ENCODE results near the gene PEX16.

DNA sequence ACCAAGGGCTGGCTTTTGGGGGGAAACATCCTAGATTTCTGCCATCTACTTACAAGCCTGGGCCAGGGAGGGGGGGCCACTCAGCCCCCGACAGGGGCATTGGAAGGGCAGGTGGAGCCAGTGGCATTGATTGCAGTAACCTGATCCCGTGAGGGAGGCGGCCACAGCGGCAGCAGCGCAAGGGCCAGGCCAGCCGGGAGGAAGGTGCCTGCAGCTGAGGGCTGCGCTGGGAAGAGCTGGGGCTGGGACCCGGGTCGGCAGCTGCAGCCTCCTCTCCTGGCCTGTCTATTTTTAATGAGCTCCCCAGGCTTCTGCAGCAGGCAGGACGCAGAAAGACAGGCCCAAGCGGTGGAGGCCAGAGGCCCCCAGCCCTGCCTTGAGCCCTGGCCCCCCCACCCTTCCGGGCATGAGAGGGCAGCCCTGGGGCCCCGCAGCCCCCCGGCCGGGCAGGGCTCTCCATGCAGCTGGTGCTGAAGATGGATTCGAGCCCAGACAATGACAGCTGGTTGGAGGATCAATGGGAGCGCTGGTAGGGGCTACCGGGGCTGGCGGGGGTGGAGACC lies 21.2 kb downstream of the PEX16 start:
- TF ChIP-seq, protein P1, sequence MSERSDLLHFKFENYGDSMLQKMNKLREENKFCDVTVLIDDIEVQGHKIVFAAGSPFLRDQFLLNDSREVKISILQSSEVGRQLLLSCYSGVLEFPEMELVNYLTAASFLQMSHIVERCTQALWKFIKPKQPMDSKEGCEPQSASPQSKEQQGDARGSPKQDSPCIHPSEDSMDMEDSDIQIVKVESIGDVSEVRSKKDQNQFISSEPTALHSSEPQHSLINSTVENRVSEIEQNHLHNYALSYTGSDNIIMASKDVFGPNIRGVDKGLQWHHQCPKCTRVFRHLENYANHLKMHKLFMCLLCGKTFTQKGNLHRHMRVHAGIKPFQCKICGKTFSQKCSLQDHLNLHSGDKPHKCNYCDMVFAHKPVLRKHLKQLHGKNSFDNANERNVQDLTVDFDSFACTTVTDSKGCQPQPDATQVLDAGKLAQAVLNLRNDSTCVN (CRISPR knock-in tag; IDR thresholded peaks at IDR 0.05), result no peak
- TF ChIP-seq RAD51 (IDR thresholded peaks at IDR 0.05; ENCODE audit: borderline replicate concordance, low read depth) (no peak), CHD2 (IDR thresholded peaks at IDR 0.05; ENCODE audit: low read depth, low read length) (no peak), SMARCC2 (IDR thresholded peaks at IDR 0.05; ENCODE audit: low read depth) (no peak), TEAD4 (IDR thresholded peaks at IDR 0.05; ENCODE audit: low read length) (no peak), TEAD4 (CRISPR knock-in tag; IDR thresholded peaks at IDR 0.05; ENCODE audit: borderline replicate concordance) (no peak), HCFC1 (IDR thresholded peaks at IDR 0.05; ENCODE audit: low read depth, low read length) (no peak), ZFX (CRISPR knock-in tag; IDR thresholded peaks at IDR 0.05) (no peak), SREBF1 (IDR thresholded peaks at IDR 0.05; ENCODE audit: borderline replicate concordance, low read depth, low read length) (no peak), FOXM1 (IDR thresholded peaks at IDR 0.05; ENCODE audit: low read depth) (no peak), FOXM1 (CRISPR knock-in tag; IDR thresholded peaks at IDR 0.05; ENCODE audit: low read depth) (no peak), MYC (IDR thresholded peaks at IDR 0.05; ENCODE audit: low read depth, low read length) (no peak), MYC (CRISPR knock-in tag; IDR thresholded peaks at IDR 0.05; ENCODE audit: borderline replicate concordance, low read depth) (no peak), CEBPB (tag; IDR thresholded peaks at IDR 0.05) (no peak)
- TF ChIP-seq, protein P2, sequence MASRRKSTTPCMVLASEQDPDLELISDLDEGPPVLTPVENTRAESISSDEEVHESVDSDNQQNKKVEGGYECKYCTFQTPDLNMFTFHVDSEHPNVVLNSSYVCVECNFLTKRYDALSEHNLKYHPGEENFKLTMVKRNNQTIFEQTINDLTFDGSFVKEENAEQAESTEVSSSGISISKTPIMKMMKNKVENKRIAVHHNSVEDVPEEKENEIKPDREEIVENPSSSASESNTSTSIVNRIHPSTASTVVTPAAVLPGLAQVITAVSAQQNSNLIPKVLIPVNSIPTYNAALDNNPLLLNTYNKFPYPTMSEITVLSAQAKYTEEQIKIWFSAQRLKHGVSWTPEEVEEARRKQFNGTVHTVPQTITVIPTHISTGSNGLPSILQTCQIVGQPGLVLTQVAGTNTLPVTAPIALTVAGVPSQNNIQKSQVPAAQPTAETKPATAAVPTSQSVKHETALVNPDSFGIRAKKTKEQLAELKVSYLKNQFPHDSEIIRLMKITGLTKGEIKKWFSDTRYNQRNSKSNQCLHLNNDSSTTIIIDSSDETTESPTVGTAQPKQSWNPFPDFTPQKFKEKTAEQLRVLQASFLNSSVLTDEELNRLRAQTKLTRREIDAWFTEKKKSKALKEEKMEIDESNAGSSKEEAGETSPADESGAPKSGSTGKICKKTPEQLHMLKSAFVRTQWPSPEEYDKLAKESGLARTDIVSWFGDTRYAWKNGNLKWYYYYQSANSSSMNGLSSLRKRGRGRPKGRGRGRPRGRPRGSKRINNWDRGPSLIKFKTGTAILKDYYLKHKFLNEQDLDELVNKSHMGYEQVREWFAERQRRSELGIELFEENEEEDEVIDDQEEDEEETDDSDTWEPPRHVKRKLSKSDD (conservative IDR thresholded peaks at IDR 0.05; ENCODE audit: low read length), result no peak
- TF ChIP-seq, protein P3, sequence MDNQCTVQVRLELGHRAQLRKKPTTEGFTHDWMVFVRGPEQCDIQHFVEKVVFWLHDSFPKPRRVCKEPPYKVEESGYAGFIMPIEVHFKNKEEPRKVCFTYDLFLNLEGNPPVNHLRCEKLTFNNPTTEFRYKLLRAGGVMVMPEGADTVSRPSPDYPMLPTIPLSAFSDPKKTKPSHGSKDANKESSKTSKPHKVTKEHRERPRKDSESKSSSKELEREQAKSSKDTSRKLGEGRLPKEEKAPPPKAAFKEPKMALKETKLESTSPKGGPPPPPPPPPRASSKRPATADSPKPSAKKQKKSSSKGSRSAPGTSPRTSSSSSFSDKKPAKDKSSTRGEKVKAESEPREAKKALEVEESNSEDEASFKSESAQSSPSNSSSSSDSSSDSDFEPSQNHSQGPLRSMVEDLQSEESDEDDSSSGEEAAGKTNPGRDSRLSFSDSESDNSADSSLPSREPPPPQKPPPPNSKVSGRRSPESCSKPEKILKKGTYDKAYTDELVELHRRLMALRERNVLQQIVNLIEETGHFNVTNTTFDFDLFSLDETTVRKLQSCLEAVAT (IDR thresholded peaks at IDR 0.05), result no peak
- TF ChIP-seq, protein P4, sequence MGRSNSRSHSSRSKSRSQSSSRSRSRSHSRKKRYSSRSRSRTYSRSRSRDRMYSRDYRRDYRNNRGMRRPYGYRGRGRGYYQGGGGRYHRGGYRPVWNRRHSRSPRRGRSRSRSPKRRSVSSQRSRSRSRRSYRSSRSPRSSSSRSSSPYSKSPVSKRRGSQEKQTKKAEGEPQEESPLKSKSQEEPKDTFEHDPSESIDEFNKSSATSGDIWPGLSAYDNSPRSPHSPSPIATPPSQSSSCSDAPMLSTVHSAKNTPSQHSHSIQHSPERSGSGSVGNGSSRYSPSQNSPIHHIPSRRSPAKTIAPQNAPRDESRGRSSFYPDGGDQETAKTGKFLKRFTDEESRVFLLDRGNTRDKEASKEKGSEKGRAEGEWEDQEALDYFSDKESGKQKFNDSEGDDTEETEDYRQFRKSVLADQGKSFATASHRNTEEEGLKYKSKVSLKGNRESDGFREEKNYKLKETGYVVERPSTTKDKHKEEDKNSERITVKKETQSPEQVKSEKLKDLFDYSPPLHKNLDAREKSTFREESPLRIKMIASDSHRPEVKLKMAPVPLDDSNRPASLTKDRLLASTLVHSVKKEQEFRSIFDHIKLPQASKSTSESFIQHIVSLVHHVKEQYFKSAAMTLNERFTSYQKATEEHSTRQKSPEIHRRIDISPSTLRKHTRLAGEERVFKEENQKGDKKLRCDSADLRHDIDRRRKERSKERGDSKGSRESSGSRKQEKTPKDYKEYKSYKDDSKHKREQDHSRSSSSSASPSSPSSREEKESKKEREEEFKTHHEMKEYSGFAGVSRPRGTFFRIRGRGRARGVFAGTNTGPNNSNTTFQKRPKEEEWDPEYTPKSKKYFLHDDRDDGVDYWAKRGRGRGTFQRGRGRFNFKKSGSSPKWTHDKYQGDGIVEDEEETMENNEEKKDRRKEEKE (IDR thresholded peaks at IDR 0.05; ENCODE audit: borderline replicate concordance in 1 of 2, control insufficient read depth in 1 of 2, low read depth in 2 of 2, low read length in 1 of 2), result no peak

All from K562 (cell line).